HG03060 (cell line): ENCODE results near the gene ANGPTL2.
"Not testable (repeated sequence)": the region's sequence is repeated elsewhere in the genome, so short reads cannot be mapped to it uniquely, and the experiment has no call there.

Source experiments
- ATAC-seq: cut with Tn5 transposase; IDR thresholded peaks from one replicate; pipeline ENCODE4 v1.9.1; 2021; ENCODE audit warnings: low read depth, moderate number of reproducible peaks; ENCODE audit not compliant: unreplicated experiment

The ANGPTL2 gene

GRCh38 chr9:127122176-127123063, at the start of gene ANGPTL2:
ANGPTL2 (minus strand) TSS chr9:127122635; CDS start chr9:127108731, 13,904 bp downstream.
- ATAC-seq = no peak

GRCh38 chr9:127171348-127171747, 48.9 kb upstream of the ANGPTL2 start:
- not testable (repeated sequence) for ATAC-seq

GRCh38 chr9:127170652-127171051, 48.2 kb upstream of the ANGPTL2 start:
- no peak for ATAC-seq

GRCh38 chr9:127170103-127170502, 47.7 kb upstream of the ANGPTL2 start:
- ATAC-seq = no peak

- no peak for ATAC-seq
These were observed 47.1 kb upstream of the ANGPTL2 start for GRCh38 chr9:127169575-127169883.

- no peak for ATAC-seq
These were observed 46.5 kb upstream of the ANGPTL2 start for GRCh38 chr9:127168756-127169574.

GRCh38 chr9:127167560-127168326, 45.3 kb upstream of the ANGPTL2 start:
- ATAC-seq = no peak

GRCh38 chr9:127166651-127167524, 44.5 kb upstream of the ANGPTL2 start:
- peak; percentile 36 for ATAC-seq

- ATAC-seq = no peak
These were observed 43.7 kb upstream of the ANGPTL2 start for GRCh38 chr9:127166111-127166510.

- no peak for ATAC-seq
These were observed 42.7 kb upstream of the ANGPTL2 start for GRCh38 chr9:127165116-127165515.

- ATAC-seq = no peak
These were observed 41.0 kb upstream of the ANGPTL2 start for GRCh38 chr9:127163409-127163808.

- no peak for ATAC-seq
These were observed 40.5 kb upstream of the ANGPTL2 start for GRCh38 chr9:127162864-127163365.

GRCh38 chr9:127162046-127162863, 39.8 kb upstream of the ANGPTL2 start:
- no peak for ATAC-seq

GRCh38 chr9:127161081-127161624, 38.7 kb upstream of the ANGPTL2 start:
- ATAC-seq = no peak

GRCh38 chr9:127159949-127160610, 37.6 kb upstream of the ANGPTL2 start:
- no peak for ATAC-seq

- ATAC-seq = no peak
These were observed 36.9 kb upstream of the ANGPTL2 start for GRCh38 chr9:127159325-127159801.

GRCh38 chr9:127158786-127159324, 36.4 kb upstream of the ANGPTL2 start:
- ATAC-seq = no peak
